Measurements from ENCODE around the gene TGFBR3.

The TGFBR3 gene

GRCh38 chr1:91704746-91705145 is 181.2 kb downstream of the TGFBR3 start:
- DNase-seq, result no peak

- DNase-seq, result no peak
Observed at GRCh38 chr1:91703095-91703494, 182.9 kb downstream of the TGFBR3 start.

- no peak for DNase-seq
Observed at GRCh38 chr1:91701472-91701869, 184.5 kb downstream of the TGFBR3 start.

GRCh38 chr1:91700771-91701471 is 185.0 kb downstream of the TGFBR3 start:
- no peak for DNase-seq

- DNase-seq, result no peak
Observed at GRCh38 chr1:91700332-91700731, 185.6 kb downstream of the TGFBR3 start.

- no peak for DNase-seq
Observed at GRCh38 chr1:91699339-91699974, 186.5 kb downstream of the TGFBR3 start.

GRCh38 chr1:91697861-91698260 is 188.1 kb downstream of the TGFBR3 start:
- no peak for DNase-seq

GRCh38 chr1:91697416-91697815 is 188.5 kb downstream of the TGFBR3 start:
- DNase-seq, result peak; percentile 68

- no peak for DNase-seq
Observed at GRCh38 chr1:91696321-91696720, 189.6 kb downstream of the TGFBR3 start.

GRCh38 chr1:91693557-91693956 is 192.4 kb downstream of the TGFBR3 start:
- DNase-seq, result no peak

GRCh38 chr1:91691525-91691924 is 194.4 kb downstream of the TGFBR3 start:
- no peak for DNase-seq

- no peak for DNase-seq
Observed at GRCh38 chr1:91689641-91690481, 196.1 kb downstream of the TGFBR3 start.

GRCh38 chr1:91687452-91687851 is 198.5 kb downstream of the TGFBR3 start:
- DNase-seq, result no peak

GRCh38 chr1:91685994-91686393 is 200.0 kb downstream of the TGFBR3 start:
- no peak for DNase-seq

- no peak for DNase-seq
Observed at GRCh38 chr1:91684481-91685196, 201.3 kb downstream of the TGFBR3 start.

GRCh38 chr1:91683598-91683951 is 202.4 kb downstream of the TGFBR3 start:
- no peak for DNase-seq

- DNase-seq, result no peak
Observed at GRCh38 chr1:91682882-91683597, 202.9 kb downstream of the TGFBR3 start.

- DNase-seq, result no peak
Observed at GRCh38 chr1:91680556-91681155, 205.3 kb downstream of the TGFBR3 start.

- no peak for DNase-seq
Observed at GRCh38 chr1:91679446-91679845, 206.5 kb downstream of the TGFBR3 start.

GRCh38 chr1:91676030-91676429 is 209.9 kb downstream of the TGFBR3 start:
- DNase-seq, result no peak

GRCh38 chr1:91674107-91674506 is 211.8 kb downstream of the TGFBR3 start:
- DNase-seq, result no peak

GRCh38 chr1:91673613-91674012 is 212.3 kb downstream of the TGFBR3 start:
- DNase-seq, result no peak

All from stimulated activated CD4-positive, alpha-beta T cell treated with anti-CD3 and anti-CD28 coated beads, Interleukin-1b, Interleukin-23, amount 100 ng/mL, for 48 hours (primary cell).